ENCODE results near the gene SORCS3. TPM values are rescaled to one million over a fixed set of nuclear protein-coding genes. Genes with fewer than 3 reads are reported as not detected.

The SORCS3 gene
- total RNA-seq, 1 experiment from 2014 or later, result not detected

DNA sequence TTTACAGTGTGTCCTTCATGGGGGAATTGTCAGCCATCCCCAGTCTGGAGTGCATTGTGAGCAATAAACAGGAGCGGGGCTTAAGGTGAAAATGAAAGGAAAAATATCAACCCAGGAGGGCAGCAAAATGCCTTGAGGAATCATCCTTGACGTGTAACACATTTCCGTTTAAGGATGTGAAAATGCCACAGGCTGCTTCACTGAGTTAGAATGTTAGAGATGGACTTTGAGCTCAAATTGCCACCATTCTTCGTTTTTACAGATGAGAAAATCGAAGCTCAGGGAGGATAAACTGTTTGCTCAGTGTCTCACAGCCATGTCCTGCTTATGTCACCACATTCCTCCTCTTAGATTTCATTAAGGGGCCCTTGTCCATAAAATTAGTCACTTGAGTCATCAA, 23.1 kb downstream of the SORCS3 start:
- Histone ChIP-seq H3K79me2 (ENCODE audit: insufficient read depth, low read length) (no peaks in the 10 kb centered on the region), H3K4me3 (replicated peaks in 1 of 2; ENCODE audit: low read depth in 1 of 2, low read length in 2 of 2) (no peak overlapping the region), H3K4me1 (ENCODE audit: control insufficient read depth in 1 of 2, insufficient read depth in 2 of 2, low read length in 2 of 2) (no peaks in the 10 kb centered on the region), H3K9ac (ENCODE audit: low read length) (no peak overlapping the region), H3K9me2 (ENCODE audit: insufficient read depth) (no peaks in the 10 kb centered on the region), H3K9me3 (ENCODE audit: control insufficient read depth in 1 of 2, insufficient read depth in 1 of 2, low read depth in 1 of 2, low read length in 2 of 2) (no peaks in the 10 kb centered on the region), H3K36me3 (ENCODE audit: control insufficient read depth in 1 of 2, insufficient read depth in 2 of 2, low read length in 2 of 2) (no peaks in the 10 kb centered on the region), H3K27ac (ENCODE audit: low read depth, low read length) (no peak overlapping the region), H2AFZ (ENCODE audit: low read depth, low read length, poor library complexity, severe bottlenecking) (no peak overlapping the region), H3K4me2 (ENCODE audit: low read length) (no peak overlapping the region), H3K27me3 (ENCODE audit: insufficient read depth, low read length) (peaks cover 77% of the 10 kb centered on the region), H4K20me1 (ENCODE audit: insufficient read depth) (no peaks in the 10 kb centered on the region)
- no TSS peak for BruUV-seq (replicated peaks)
- ChIA-PET CTCF (no interaction called here), POLR2A (no interaction called here), RAD21 (ENCODE audit: low non-redundant PET in 1 of 2, low total read pairs in 2 of 2, uncharacterized antibody in 2 of 2, unreplicated experiment in 2 of 2) (no interaction called here)
- TF ChIP-seq SRF (IDR thresholded peaks at IDR 0.05; ENCODE audit: low read depth) (no peak), SP1 (IDR thresholded peaks at IDR 0.05; ENCODE audit: low read depth) (no peak), POLR2AphosphoS5 (IDR thresholded peaks at IDR 0.05; ENCODE audit: low read depth, low read length) (no peak), SIN3A (IDR thresholded peaks at IDR 0.05; ENCODE audit: low read depth) (no peak), CEBPB (IDR thresholded peaks at IDR 0.05; ENCODE audit: low read depth) (no peak), CBX3 (IDR thresholded peaks at IDR 0.05; ENCODE audit: low read depth) (no peak), EGR1 (IDR thresholded peaks at IDR 0.05; ENCODE audit: low read depth) (no peak), YY1 (IDR thresholded peaks at IDR 0.05; ENCODE audit: extremely low read depth, insufficient replicate concordance, low read depth, low read length) (no peak)
- TF ChIP-seq, protein P1, sequence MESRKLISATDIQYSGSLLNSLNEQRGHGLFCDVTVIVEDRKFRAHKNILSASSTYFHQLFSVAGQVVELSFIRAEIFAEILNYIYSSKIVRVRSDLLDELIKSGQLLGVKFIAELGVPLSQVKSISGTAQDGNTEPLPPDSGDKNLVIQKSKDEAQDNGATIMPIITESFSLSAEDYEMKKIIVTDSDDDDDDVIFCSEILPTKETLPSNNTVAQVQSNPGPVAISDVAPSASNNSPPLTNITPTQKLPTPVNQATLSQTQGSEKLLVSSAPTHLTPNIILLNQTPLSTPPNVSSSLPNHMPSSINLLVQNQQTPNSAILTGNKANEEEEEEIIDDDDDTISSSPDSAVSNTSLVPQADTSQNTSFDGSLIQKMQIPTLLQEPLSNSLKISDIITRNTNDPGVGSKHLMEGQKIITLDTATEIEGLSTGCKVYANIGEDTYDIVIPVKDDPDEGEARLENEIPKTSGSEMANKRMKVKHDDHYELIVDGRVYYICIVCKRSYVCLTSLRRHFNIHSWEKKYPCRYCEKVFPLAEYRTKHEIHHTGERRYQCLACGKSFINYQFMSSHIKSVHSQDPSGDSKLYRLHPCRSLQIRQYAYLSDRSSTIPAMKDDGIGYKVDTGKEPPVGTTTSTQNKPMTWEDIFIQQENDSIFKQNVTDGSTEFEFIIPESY (IDR thresholded peaks at IDR 0.05; ENCODE audit: extremely low read depth, insufficient replicate concordance, low read length), result no peak
- TF ChIP-seq, protein P2, sequence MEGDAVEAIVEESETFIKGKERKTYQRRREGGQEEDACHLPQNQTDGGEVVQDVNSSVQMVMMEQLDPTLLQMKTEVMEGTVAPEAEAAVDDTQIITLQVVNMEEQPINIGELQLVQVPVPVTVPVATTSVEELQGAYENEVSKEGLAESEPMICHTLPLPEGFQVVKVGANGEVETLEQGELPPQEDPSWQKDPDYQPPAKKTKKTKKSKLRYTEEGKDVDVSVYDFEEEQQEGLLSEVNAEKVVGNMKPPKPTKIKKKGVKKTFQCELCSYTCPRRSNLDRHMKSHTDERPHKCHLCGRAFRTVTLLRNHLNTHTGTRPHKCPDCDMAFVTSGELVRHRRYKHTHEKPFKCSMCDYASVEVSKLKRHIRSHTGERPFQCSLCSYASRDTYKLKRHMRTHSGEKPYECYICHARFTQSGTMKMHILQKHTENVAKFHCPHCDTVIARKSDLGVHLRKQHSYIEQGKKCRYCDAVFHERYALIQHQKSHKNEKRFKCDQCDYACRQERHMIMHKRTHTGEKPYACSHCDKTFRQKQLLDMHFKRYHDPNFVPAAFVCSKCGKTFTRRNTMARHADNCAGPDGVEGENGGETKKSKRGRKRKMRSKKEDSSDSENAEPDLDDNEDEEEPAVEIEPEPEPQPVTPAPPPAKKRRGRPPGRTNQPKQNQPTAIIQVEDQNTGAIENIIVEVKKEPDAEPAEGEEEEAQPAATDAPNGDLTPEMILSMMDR (IDR thresholded peaks at IDR 0.05 in 2 of 3, conservative IDR thresholded peaks at IDR 0.05 in 1 of 3; ENCODE audit: borderline replicate concordance in 1 of 3, insufficient read depth in 1 of 3, low read depth in 2 of 3, low read length in 2 of 3), result no peak
- TF ChIP-seq, protein P3, sequence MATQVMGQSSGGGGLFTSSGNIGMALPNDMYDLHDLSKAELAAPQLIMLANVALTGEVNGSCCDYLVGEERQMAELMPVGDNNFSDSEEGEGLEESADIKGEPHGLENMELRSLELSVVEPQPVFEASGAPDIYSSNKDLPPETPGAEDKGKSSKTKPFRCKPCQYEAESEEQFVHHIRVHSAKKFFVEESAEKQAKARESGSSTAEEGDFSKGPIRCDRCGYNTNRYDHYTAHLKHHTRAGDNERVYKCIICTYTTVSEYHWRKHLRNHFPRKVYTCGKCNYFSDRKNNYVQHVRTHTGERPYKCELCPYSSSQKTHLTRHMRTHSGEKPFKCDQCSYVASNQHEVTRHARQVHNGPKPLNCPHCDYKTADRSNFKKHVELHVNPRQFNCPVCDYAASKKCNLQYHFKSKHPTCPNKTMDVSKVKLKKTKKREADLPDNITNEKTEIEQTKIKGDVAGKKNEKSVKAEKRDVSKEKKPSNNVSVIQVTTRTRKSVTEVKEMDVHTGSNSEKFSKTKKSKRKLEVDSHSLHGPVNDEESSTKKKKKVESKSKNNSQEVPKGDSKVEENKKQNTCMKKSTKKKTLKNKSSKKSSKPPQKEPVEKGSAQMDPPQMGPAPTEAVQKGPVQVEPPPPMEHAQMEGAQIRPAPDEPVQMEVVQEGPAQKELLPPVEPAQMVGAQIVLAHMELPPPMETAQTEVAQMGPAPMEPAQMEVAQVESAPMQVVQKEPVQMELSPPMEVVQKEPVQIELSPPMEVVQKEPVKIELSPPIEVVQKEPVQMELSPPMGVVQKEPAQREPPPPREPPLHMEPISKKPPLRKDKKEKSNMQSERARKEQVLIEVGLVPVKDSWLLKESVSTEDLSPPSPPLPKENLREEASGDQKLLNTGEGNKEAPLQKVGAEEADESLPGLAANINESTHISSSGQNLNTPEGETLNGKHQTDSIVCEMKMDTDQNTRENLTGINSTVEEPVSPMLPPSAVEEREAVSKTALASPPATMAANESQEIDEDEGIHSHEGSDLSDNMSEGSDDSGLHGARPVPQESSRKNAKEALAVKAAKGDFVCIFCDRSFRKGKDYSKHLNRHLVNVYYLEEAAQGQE (IDR thresholded peaks at IDR 0.05; ENCODE audit: low read depth), result no peak
- TF ChIP-seq, protein P4, sequence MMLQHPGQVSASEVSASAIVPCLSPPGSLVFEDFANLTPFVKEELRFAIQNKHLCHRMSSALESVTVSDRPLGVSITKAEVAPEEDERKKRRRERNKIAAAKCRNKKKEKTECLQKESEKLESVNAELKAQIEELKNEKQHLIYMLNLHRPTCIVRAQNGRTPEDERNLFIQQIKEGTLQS (IDR thresholded peaks at IDR 0.05), result no peak
- ATAC-seq, result no peak
- DNase-seq (ENCODE audit: low read depth, low spot score), result no peak
- intact Hi-C loops (cut with micrococcal nuclease), result no loop called here
